Lower lobe of right lung (tissue), 2 donors: Measurements from ENCODE around the gene FOXP1. TPM values are rescaled to one million over a fixed set of nuclear protein-coding genes. Genes with fewer than 3 reads are reported as not detected.

Source experiments
- ATAC-seq, 2 donors: fragments of 200-7000 bp; cut with Tn5 transposase; one replicate each; pipeline ENCODE4 v1.9.1; 2020 to 2022; ENCODE audit warnings: mild to moderate bottlenecking in 2 of 2, moderate library complexity in 2 of 2
- DNase-seq: peaks from one replicate; pipeline ENCODE4 v3.0.0-alpha.2; 2020
- H3K27ac ChIP-seq: fragments of 200-600 bp; one replicate; pipeline ENCODE4 v1.8.0; 2022
- H3K27me3 ChIP-seq: fragments of 200-600 bp; one replicate; pipeline ENCODE4 v1.8.0; 2022; ENCODE audit warnings: low read depth
- H3K36me3 ChIP-seq: fragments of 200-600 bp; one replicate; pipeline ENCODE4 v1.8.0; 2022; ENCODE audit warnings: mild to moderate bottlenecking
- H3K4me1 ChIP-seq: fragments of 200-600 bp; one replicate; pipeline ENCODE4 v1.8.0; 2022
- H3K4me3 ChIP-seq: fragments of 200-600 bp; one replicate; pipeline ENCODE4 v1.8.0; 2022; ENCODE audit warnings: mild to moderate bottlenecking
- H3K9me3 ChIP-seq: fragments of 200-600 bp; one replicate; pipeline ENCODE4 v1.8.0; 2022
- CTCF ChIP-seq: fragments of 200-600 bp; IDR thresholded peaks from one replicate; pipeline ENCODE4 v1.8.0; 2022; ENCODE audit warnings: antibody characterized with exemption, mild to moderate bottlenecking
- intact Hi-C: fragments of 100-400 bp; cut with DNase I; formaldehyde crosslinking; loops from one replicate; pipeline ENCODE4 v1.11.0; 2022
- total RNA-seq: library from RNA; stranded (reverse); fragmentation: NEBNext Ultra II Directional; extraction: Animal tissue kit (Norgen Biotek cat#: 25700); gene quantifications from one replicate; pipeline ENCODE4 v1.2.1, GENCODE V29; 2021
- donor health status: DM: no; HTN: yes; CAD: no; lungs with severe emphysema.

Gene FOXP1
- total RNA-seq, 1 donor from 2014 or later: 138 TPM

GRCh38 chr3:71416876-71417275, 166.7 kb downstream of the FOXP1 start:
- Histone ChIP-seq H3K27ac (no peak overlapping the region), H3K36me3 (no peaks in the 10 kb centered on the region), H3K9me3 (no peaks in the 10 kb centered on the region), H3K27me3 (no peaks in the 10 kb centered on the region), H3K4me3 (no peak overlapping the region), H3K4me1 (peaks cover 3% of the 10 kb centered on the region)
- intact Hi-C loops: no loop called here
- ATAC-seq: peak; percentile 79 to 85
- TF ChIP-seq CTCF: no peak
- DNase-seq: no peak

- Histone ChIP-seq H3K27ac (no peak overlapping the region), H3K27me3 (no peaks in the 10 kb centered on the region), H3K4me3 (no peak overlapping the region), H3K36me3 (no peaks in the 10 kb centered on the region), H3K9me3 (no peaks in the 10 kb centered on the region), H3K4me1 (no peaks in the 10 kb centered on the region)
- ATAC-seq: no peak
- DNase-seq: no peak
- intact Hi-C loops: no loop called here
- TF ChIP-seq CTCF: no peak
Observed at GRCh38 chr3:71415681-71416122, 167.8 kb downstream of the FOXP1 start.

- no peak for DNase-seq
- H3K36me3 ChIP-seq: no peaks in the 10 kb centered on the region
- intact Hi-C loops: no loop called here
- ATAC-seq: no peak
- H3K4me1 ChIP-seq: no peaks in the 10 kb centered on the region
- no peak overlapping the region for H3K4me3 ChIP-seq
- no peaks in the 10 kb centered on the region for H3K27me3 ChIP-seq
- H3K9me3 ChIP-seq: no peaks in the 10 kb centered on the region
- no peak for TF ChIP-seq CTCF
- no peak overlapping the region for H3K27ac ChIP-seq
Observed at GRCh38 chr3:71414189-71414927, 169.2 kb downstream of the FOXP1 start.

GRCh38 chr3:71413572-71413971, 170.0 kb downstream of the FOXP1 start:
- Histone ChIP-seq H3K4me1 (no peaks in the 10 kb centered on the region), H3K27me3 (no peaks in the 10 kb centered on the region), H3K4me3 (no peak overlapping the region), H3K36me3 (no peaks in the 10 kb centered on the region), H3K27ac (no peak overlapping the region), H3K9me3 (no peaks in the 10 kb centered on the region)
- ATAC-seq (no peak), DNase-seq (no peak)
- intact Hi-C loops: no loop called here
- no peak for TF ChIP-seq CTCF

GRCh38 chr3:71409352-71409751, 174.2 kb downstream of the FOXP1 start:
- H3K4me3 ChIP-seq: no peak overlapping the region
- no peak for TF ChIP-seq CTCF
- no peaks in the 10 kb centered on the region for H3K4me1 ChIP-seq
- DNase-seq: no peak
- no peaks in the 10 kb centered on the region for H3K9me3 ChIP-seq
- no peak for ATAC-seq
- no peaks in the 10 kb centered on the region for H3K36me3 ChIP-seq
- no peaks in the 10 kb centered on the region for H3K27me3 ChIP-seq
- intact Hi-C loops: no loop called here
- H3K27ac ChIP-seq: no peak overlapping the region
